GM12878 (cell line): ENCODE results near the gene UNC13B. TPM values are rescaled to one million over a fixed set of nuclear protein-coding genes. Genes with fewer than 3 reads are reported as not detected.

Experiments
- ATAC-seq: fragments of 200-7000 bp; cut with Tn5 transposase; 3 replicates; pipeline ENCODE4 v1.9.1; 2020; ENCODE audit warnings: mild to moderate bottlenecking, moderate library complexity
- BruUV-seq: library from RNA; stranded (reverse); fragments of 400-500 nt; replicated peaks from 2 replicates; lab custom pipeline; 2021; lab: Mats Ljungman, UMichigan
- CTCF ChIA-PET: fragments of 300-600 bp; sonication (Branson Sonifier 250); formaldehyde crosslinking; extraction: SDS; loops from one replicate; lab custom pipeline; 2021; ENCODE audit warnings: inconsistent platforms; lab: Yijun Ruan, JAX
- POLR2A ChIA-PET: fragments of 350-600 bp; formaldehyde crosslinking; extraction: SDS; loops from one replicate; lab custom pipeline; 2021; ENCODE audit warnings: inconsistent platforms; lab: Charles Lee
- RAD21 ChIA-PET: fragments of 300-600 bp; sonication (Branson Sonifier 250); formaldehyde crosslinking; loops from one replicate; lab custom pipeline; 2023; ENCODE audit warnings: antibody characterized with exemption; ENCODE audit not compliant: unreplicated experiment; lab: Charles Lee
- SMC1A ChIA-PET: fragments of 300-600 bp; sonication (Branson Sonifier 250); formaldehyde crosslinking; loops from one replicate; lab custom pipeline; 2023; ENCODE audit not compliant: unreplicated experiment, uncharacterized antibody; lab: Charles Lee
- DNase-seq: peaks from one replicate; pipeline ENCODE4 v3.0.0-alpha.2; 2011; ENCODE audit warnings: low read depth, low spot score
- FAIRE-seq: peaks from 3 replicates; lab custom pipeline; 2011; peaks lifted over from hg19 to GRCh38; lab: Jason Lieb, UNC
- H2AFZ ChIP-seq: 2 replicates; pipeline ENCODE4 v1.6.0; 2011; ENCODE audit warnings: low read depth, low read length, control low read depth; ENCODE audit not compliant: control insufficient read depth
- H3K27ac ChIP-seq: 2 replicates; pipeline ENCODE4 v1.5.1; 2011; ENCODE audit warnings: control low read depth; ENCODE audit not compliant: control insufficient read depth, insufficient read depth
- H3K27me3 ChIP-seq, 2 experiments: replicated peaks in 1 of 2; 2 replicates each; pipeline versions ENCODE4 v1.6.0 to v1.6.1; 2011; ENCODE audit warnings: low read length in 1 of 2; ENCODE audit not compliant: control insufficient read depth in 2 of 2, insufficient read depth in 2 of 2
- H3K36me3 ChIP-seq, 2 experiments: 2 replicates each; pipeline ENCODE4 v1.5.1; 2011; ENCODE audit warnings: low read length in 1 of 2; ENCODE audit not compliant: control insufficient read depth in 2 of 2, insufficient read depth in 2 of 2
- H3K4me1 ChIP-seq: 2 replicates; pipeline ENCODE4 v1.6.1; 2011; ENCODE audit warnings: mild to moderate bottlenecking, low read length, moderate library complexity, mixed read lengths; ENCODE audit not compliant: control insufficient read depth, insufficient read depth
- H3K4me2 ChIP-seq: 2 replicates; pipeline ENCODE4 v1.6.0; 2011; ENCODE audit warnings: control low read depth; ENCODE audit not compliant: control insufficient read depth, insufficient read depth
- H3K4me3 ChIP-seq: fragments of 200-600 bp; sonication (generic); 2 replicates; pipeline ENCODE4 v1.5.1; 2016
- H3K79me2 ChIP-seq: 2 replicates; pipeline ENCODE4 v1.6.0; 2011; ENCODE audit warnings: low read length; ENCODE audit not compliant: control insufficient read depth, insufficient read depth
- H3K9ac ChIP-seq: 2 replicates; pipeline ENCODE4 v1.8.0; 2011; ENCODE audit warnings: low read length, control low read depth, mixed read lengths; ENCODE audit not compliant: control insufficient read depth, insufficient read depth
- H3K9me3 ChIP-seq: replicated peaks from 3 replicates; pipeline ENCODE4 v1.5.1; 2011; ENCODE audit warnings: mild to moderate bottlenecking, low read length; ENCODE audit not compliant: control insufficient read depth, insufficient read depth
- H4K20me1 ChIP-seq: 2 replicates; pipeline ENCODE4 v1.6.0; 2011; ENCODE audit not compliant: control insufficient read depth, insufficient read depth
- CBFB ChIP-seq: IDR thresholded peaks from 2 replicates; pipeline ENCODE4 v1.6.1; 2016; ENCODE audit warnings: antibody characterized with exemption, low read depth
- CHD4 ChIP-seq: fragments of 200-600 bp; sonication (generic); IDR thresholded peaks from 2 replicates; pipeline ENCODE4 v1.6.1; 2016; ENCODE audit warnings: mild to moderate bottlenecking
- HCFC1 ChIP-seq: fragments of 150-350 bp; IDR thresholded peaks from 2 replicates; pipeline ENCODE4 v1.6.1; 2014; ENCODE audit warnings: low read length
- LARP7 ChIP-seq: fragments of 450-650 bp; IDR thresholded peaks from 2 replicates; pipeline ENCODE4 v1.6.1; 2017; ENCODE audit warnings: mild to moderate bottlenecking
- NBN ChIP-seq: fragments of 450-650 bp; IDR thresholded peaks from 2 replicates; pipeline ENCODE4 v1.6.1; 2016
- NFYA ChIP-seq: IDR thresholded peaks from 2 replicates; pipeline ENCODE4 v1.6.1; 2011; ENCODE audit warnings: low read depth, mild to moderate bottlenecking, low read length, improper control_type of control experiment, borderline replicate concordance
- NR2C2 ChIP-seq: IDR thresholded peaks from 2 replicates; pipeline ENCODE4 v1.6.1; 2011; ENCODE audit warnings: borderline replicate concordance, low read depth; ENCODE audit not compliant: control insufficient read depth, insufficient read length
- USF1 ChIP-seq: IDR thresholded peaks from 2 replicates; pipeline ENCODE4 v1.6.1; 2011; ENCODE audit warnings: borderline replicate concordance, low read depth, mild to moderate bottlenecking, moderate library complexity, mixed read lengths, low read length; ENCODE audit not compliant: insufficient read depth; ENCODE audit errors: extremely low read length
- WGBS: methylation state at CpG from one replicate; pipeline ENCODE4 v1.1.6; 2016; ENCODE audit warnings: low lambda C conversion rate; ENCODE audit not compliant: insufficient replicate concordance, insufficient coverage; ENCODE audit errors: missing lambda C conversion rate; 5-methylcytosine and 5-hydroxymethylcytosine counted together
- in situ Hi-C: fragments of 300-500 bp; cut with MboI; formaldehyde crosslinking; loops from 9 replicates; pipeline ENCODE4 v1.14.3; 2018; ENCODE audit warnings: mixed read lengths
- intact Hi-C: fragments of 100-400 bp; cut with micrococcal nuclease; formaldehyde crosslinking; loops from one replicate; pipeline ENCODE4 v1.14.2; 2022; ENCODE audit not compliant: unreplicated experiment
- polyA plus RNA-seq, 11 experiments: library from polyadenylated mRNA; depleted of rRNA in 4 of 11; unstranded in 6 of 11; stranded (reverse) in 5 of 11; fragments of >200 nt; fragmentation: Nextera tagmentation in 4 of 11; fragmentation: Illumina TruSeq in 1 of 11; extraction: Ambion mirVana in 4 of 11; extraction: Trizol in 1 of 11; gene quantifications; 1 replicate in 1 of 11; 2 replicates in 10 of 11; pipeline versions ENCODE4 v1.2.1 to v1.2.3, GENCODE V29; 2011 to 2016; ENCODE audit warnings: inconsistent platforms in 2 of 11, missing spikeins in 2 of 11, low read depth in 1 of 11
- total RNA-seq, 4 experiments: library from RNA; depleted of rRNA in 3 of 4; stranded (reverse); fragments of >200 nt in 3 of 4; fragmentation: Illumina TruSeq in 1 of 4; extraction: Trizol in 1 of 4; gene quantifications; 2 replicates each; pipeline versions ENCODE4 v1.2.1 to v1.2.3, GENCODE V29; 2013 to 2021
- TF ChIP-seq, protein P1 (sequence below): fragments of 450-650 bp; IDR thresholded peaks from 2 replicates; pipeline ENCODE4 v1.6.1; 2016; ENCODE audit warnings: mild to moderate bottlenecking
- TF ChIP-seq, protein P2 (sequence below): IDR thresholded peaks from 2 replicates; pipeline ENCODE4 v1.6.1; 2012; ENCODE audit warnings: low read depth, low read length, improper control_type of control experiment
- TF ChIP-seq, protein P3 (sequence below): fragments of 450-650 bp; IDR thresholded peaks from 2 replicates; pipeline ENCODE4 v1.6.1; 2016; ENCODE audit warnings: mild to moderate bottlenecking, moderate library complexity, borderline replicate concordance

Gene UNC13B
- total and polyA plus RNA-seq, 10 of the 15 experiments (the other 5 are each of a cell fraction or from before 2014, with no cell fraction given) = under 0.01 to 0.42 (median 0.06) TPM; not detected in 4

DNA sequence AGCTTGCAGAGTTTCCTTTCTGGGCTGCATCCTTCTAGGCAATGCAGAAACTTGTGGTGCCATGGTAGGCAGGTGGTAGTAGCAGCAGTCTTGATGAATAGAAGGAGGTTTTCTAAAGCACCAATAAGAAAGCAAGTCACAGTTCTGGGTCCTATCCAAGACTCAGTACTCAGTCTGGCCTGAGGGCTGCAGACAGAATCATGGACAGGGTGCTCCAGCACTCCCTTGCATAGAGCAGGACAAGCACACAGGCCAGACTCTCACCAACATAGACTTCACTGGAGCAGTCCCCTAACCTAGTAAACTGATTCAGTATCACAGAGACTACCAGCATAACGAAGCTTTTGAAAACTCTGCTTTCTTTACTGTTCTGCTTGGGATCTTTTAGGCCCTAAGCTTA lies 194.1 kb downstream of the UNC13B start:
- no peak overlapping the region for H3K9ac ChIP-seq
- no peak for DNase-seq
- no peak overlapping the region for H2AFZ ChIP-seq
- CTCF ChIA-PET = interaction anchor here (0.8 kb wide), 1 partner anchor 13 kb away, joined by 3 read pairs; no protein-coding TSS in a partner anchor
- SMC1A ChIA-PET = no interaction called here
- no peak for TF ChIP-seq NR2C2
- in situ Hi-C loops (no loop called here), intact Hi-C loops (no loop called here)
- RAD21 ChIA-PET = no interaction called here
- H3K4me1 ChIP-seq = no peaks in the 10 kb centered on the region
- FAIRE-seq = no peak
- no peaks in the 10 kb centered on the region for H3K79me2 ChIP-seq
- WGBS = 0% methylated on average over 1 of the region's 1 CpG
- H3K4me3 ChIP-seq = no peak overlapping the region
- BruUV-seq = no TSS peak
- ATAC-seq = no peak
- POLR2A ChIA-PET = no interaction called here
- no peaks in the 10 kb centered on the region for H3K9me3 ChIP-seq
- H3K36me3 ChIP-seq = no peaks in the 10 kb centered on the region
- H3K27me3 ChIP-seq = no peaks in the 10 kb centered on the region
- H4K20me1 ChIP-seq = no peaks in the 10 kb centered on the region
- H3K4me2 ChIP-seq = no peak overlapping the region
- no peak overlapping the region for H3K27ac ChIP-seq

DNA sequence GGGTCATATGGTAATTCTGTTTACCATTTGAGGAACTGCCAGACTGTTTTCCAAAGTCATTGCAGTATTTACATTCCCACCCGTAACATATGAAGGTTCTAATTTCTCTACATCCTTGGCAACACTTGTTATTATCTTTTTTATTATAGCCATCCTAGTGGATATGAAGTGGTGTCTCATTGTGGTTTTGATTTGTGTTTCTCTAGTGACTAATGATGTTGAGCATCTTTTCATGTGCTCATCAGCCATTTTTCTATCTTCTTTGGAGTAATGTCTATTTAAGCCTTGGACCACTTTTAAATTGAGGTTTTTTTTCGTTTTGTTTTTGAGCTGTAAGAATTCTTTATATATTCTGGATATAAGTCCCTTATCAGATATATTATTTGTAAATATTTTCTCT lies 195.3 kb downstream of the UNC13B start:
- in situ Hi-C loops = no loop called here
- RAD21 ChIA-PET = no interaction called here
- intact Hi-C loops = no loop called here
- TF ChIP-seq LARP7 (no peak), NFYA (no peak), USF1 (no peak), NBN (no peak), HCFC1 (no peak), CBFB (no peak), CHD4 (no peak)
- TF ChIP-seq, protein P1, sequence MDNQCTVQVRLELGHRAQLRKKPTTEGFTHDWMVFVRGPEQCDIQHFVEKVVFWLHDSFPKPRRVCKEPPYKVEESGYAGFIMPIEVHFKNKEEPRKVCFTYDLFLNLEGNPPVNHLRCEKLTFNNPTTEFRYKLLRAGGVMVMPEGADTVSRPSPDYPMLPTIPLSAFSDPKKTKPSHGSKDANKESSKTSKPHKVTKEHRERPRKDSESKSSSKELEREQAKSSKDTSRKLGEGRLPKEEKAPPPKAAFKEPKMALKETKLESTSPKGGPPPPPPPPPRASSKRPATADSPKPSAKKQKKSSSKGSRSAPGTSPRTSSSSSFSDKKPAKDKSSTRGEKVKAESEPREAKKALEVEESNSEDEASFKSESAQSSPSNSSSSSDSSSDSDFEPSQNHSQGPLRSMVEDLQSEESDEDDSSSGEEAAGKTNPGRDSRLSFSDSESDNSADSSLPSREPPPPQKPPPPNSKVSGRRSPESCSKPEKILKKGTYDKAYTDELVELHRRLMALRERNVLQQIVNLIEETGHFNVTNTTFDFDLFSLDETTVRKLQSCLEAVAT = no peak
- TF ChIP-seq, protein P2, sequence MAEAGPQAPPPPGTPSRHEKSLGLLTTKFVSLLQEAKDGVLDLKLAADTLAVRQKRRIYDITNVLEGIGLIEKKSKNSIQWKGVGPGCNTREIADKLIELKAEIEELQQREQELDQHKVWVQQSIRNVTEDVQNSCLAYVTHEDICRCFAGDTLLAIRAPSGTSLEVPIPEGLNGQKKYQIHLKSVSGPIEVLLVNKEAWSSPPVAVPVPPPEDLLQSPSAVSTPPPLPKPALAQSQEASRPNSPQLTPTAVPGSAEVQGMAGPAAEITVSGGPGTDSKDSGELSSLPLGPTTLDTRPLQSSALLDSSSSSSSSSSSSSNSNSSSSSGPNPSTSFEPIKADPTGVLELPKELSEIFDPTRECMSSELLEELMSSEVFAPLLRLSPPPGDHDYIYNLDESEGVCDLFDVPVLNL = no peak
- TF ChIP-seq, protein P3, sequence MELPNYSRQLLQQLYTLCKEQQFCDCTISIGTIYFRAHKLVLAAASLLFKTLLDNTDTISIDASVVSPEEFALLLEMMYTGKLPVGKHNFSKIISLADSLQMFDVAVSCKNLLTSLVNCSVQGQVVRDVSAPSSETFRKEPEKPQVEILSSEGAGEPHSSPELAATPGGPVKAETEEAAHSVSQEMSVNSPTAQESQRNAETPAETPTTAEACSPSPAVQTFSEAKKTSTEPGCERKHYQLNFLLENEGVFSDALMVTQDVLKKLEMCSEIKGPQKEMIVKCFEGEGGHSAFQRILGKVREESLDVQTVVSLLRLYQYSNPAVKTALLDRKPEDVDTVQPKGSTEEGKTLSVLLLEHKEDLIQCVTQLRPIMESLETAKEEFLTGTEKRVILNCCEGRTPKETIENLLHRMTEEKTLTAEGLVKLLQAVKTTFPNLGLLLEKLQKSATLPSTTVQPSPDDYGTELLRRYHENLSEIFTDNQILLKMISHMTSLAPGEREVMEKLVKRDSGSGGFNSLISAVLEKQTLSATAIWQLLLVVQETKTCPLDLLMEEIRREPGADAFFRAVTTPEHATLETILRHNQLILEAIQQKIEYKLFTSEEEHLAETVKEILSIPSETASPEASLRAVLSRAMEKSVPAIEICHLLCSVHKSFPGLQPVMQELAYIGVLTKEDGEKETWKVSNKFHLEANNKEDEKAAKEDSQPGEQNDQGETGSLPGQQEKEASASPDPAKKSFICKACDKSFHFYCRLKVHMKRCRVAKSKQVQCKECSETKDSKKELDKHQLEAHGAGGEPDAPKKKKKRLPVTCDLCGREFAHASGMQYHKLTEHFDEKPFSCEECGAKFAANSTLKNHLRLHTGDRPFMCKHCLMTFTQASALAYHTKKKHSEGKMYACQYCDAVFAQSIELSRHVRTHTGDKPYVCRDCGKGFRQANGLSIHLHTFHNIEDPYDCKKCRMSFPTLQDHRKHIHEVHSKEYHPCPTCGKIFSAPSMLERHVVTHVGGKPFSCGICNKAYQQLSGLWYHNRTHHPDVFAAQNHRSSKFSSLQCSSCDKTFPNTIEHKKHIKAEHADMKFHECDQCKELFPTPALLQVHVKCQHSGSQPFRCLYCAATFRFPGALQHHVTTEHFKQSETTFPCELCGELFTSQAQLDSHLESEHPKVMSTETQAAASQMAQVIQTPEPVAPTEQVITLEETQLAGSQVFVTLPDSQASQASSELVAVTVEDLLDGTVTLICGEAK = no peak

More for the DNA sequence above, 195.3 kb downstream of the UNC13B start:
- no peaks in the 10 kb centered on the region for H3K36me3 ChIP-seq
- FAIRE-seq (no peak), ATAC-seq (no peak), DNase-seq (no peak)
- no peak overlapping the region for H2AFZ ChIP-seq
- no peaks in the 10 kb centered on the region for H3K27me3 ChIP-seq
- no peak overlapping the region for H3K4me3 ChIP-seq
- CTCF ChIA-PET = no interaction called here
- POLR2A ChIA-PET = interaction anchor here (0.5 kb wide), 1 partner anchor 423 kb away, joined by 3 read pairs; no protein-coding TSS in a partner anchor
- no peaks in the 10 kb centered on the region for H4K20me1 ChIP-seq
- H3K9ac ChIP-seq = no peak overlapping the region
- no peak overlapping the region for H3K4me2 ChIP-seq
- 20% methylated on average over 2 of the region's 2 CpGs for WGBS
- no peaks in the 10 kb centered on the region for H3K79me2 ChIP-seq
- no peak overlapping the region for H3K27ac ChIP-seq
- no peaks in the 10 kb centered on the region for H3K9me3 ChIP-seq
- H3K4me1 ChIP-seq = no peaks in the 10 kb centered on the region
- BruUV-seq = no TSS peak
- SMC1A ChIA-PET = no interaction called here
